ENCODE results near the gene COPB1.

Gene COPB1

GRCh38 chr11:14513800-14514199, 14.2 kb upstream of the COPB1 start:
- no peak for DNase-seq

DNA sequence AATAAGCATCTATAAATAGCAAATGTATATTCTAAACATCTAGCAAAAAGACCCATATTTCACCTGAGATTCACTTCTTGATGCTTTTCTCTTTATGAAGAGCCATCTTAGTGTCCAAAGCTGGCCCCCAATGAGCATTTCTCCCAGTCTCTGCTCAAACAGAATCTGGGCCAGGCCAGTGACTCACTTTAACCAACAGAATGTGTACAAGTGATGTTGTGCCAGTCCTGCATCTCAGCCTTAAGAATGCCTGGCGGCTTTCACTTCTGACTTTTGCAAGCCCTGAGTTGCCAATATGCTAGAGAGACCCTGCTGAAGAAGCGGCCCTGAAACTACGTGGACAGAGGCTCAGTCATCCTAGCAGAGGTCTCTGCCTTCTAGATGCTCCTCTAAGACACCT, 6.9 kb upstream of the COPB1 start:
- DNase-seq = no peak

GRCh38 chr11:14503023-14503422, 3.4 kb upstream of the COPB1 start:
- no peak for DNase-seq

DNA sequence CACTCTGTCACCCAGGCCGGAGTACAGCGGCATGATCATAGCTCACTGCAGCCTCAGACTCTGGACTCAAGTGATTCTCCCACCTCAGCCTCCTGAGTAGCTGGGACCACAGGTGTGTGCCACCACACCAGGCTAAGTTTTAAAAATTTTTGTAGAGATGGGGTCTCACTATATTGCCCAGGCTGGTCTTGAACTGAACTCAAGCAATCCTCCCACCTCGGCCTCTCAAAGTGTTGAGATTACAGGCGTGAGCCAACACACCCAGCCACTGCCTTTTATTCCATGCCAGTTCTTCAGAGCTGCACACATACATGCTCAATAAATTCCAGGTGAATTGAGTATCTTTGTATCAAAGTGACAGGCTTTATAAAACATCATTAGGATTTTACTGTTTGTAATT, 2.4 kb upstream of the COPB1 start:
- DNase-seq = no peak

DNA sequence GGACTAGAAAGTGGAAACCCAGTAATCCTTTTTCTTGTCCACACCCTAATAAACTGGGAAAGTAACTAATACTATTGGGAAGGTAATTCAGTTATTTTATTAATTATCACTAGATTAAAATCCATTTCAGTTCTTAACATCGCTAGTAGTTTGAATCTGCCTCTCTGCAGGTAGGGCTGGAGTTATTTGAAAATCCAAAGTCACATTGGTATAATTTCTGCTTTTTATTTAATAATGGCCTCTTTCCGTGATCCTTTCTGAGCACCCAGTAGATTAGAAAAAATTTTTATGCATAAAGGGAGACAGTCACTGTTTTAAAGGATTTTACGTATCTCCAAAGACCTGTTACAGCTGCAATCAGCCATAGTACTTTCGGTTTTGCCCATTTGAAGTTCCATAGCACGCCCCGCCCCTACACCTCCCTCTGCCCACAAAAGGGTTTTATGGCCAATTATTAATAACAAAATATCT, 605 bp upstream of the COPB1 start:
- peak; percentile 46 to 50 for DNase-seq

- DNase-seq = no peak
Measured at GRCh38 chr11:14499178-14499559, 442 bp downstream of the COPB1 start.

DNA sequence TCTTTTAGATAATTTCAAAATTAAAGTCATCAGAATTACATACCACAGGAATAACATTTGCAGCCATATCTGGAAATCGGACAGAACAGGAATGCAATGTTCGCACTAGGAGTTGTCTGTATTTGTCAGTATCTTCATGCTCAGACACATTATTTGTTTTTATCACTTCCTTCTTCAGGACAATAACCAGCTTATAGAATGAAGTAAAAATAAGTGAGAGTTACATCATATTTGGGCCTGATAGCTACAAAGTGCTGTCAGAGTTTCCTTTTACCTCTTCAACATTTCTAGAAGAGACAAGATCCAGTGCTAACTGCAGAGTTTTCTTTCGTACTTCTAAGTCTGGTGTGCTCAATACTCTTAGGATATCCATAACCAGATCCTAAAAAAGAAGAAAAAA, 18.9 kb downstream of the COPB1 start:
- DNase-seq = no peak

DNA sequence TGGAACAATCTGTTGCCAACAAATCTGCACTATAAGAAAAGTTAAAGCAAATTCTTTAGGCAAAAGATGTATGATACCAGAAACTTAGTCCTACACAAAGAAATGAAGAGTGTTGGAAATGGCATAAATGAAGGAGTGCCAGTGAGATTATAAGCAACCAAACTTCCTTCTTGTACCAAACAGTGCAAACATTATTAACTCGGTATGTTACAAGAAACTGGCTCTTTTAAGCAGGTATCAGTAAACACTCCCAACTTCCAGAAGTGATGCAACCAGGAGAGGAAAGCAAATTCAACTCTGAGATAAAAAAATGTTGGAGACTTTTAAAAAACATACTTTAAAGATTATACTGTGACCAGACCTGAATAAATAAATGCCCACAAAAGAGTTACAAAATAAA, 28.5 kb downstream of the COPB1 start:
- DNase-seq = no peak

GRCh38 chr11:14463623-14464022, 36.0 kb downstream of the COPB1 start:
- no peak for DNase-seq

DNA sequence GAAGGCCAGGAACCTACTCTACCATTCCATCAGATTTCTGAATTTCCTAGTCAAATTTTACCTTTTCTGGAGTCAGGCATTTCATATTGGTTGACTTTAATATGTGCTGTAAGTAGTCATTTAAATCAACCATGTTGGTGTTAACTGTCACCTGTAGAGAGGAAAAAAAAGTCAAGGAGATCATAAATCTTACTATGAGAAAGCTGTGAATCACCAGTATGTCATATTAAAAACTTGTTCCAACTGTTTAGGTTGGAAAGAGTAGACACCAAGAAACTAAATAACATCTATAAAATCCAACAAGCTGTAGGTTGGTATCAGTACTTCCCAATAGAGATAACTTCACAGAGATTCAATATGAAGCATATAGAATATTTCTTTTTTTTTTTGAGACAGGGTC, 39.5 kb downstream of the COPB1 start:
- no peak for DNase-seq

GRCh38 chr11:14458377-14458776, 41.2 kb downstream of the COPB1 start:
- no peak for DNase-seq

GRCh38 chr11:14455648-14456430, 43.8 kb downstream of the COPB1 start:
- no peak for DNase-seq

DNA sequence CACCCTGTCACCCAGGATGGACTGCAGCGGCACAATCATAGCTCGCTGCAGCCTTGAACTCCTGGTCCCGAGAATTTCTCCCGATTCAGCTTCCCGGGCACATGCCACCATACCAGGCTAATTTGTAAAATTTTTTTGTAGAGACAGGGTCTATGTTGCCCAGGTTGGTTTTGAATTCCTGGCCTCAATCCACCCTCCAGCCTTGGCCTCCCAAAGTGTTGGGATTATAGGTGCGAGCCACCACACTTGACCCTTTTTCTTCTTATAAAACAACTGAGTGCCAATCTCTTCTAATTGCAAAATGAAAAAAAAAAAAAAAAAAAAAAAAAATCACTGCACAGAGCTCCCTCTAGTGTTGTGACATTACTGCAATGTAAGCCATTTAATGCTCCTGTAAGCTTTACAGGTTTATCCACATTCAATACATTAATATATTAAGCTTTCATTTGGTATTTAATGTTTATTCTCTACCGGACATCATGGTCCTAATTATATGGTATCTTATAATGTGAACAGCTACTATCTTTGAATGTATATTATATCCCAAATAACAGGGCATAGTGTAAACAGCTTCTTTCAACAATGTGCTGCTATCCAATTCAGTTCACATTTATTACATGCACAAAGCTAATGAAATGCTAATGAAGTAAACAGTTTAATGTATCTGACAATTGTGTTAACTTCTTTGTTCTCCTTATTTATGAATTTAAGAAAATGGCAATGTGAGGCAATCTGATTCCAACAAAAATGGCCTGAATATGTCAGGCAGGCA, 44.6 kb downstream of the COPB1 start:
- no peak for DNase-seq

GRCh38 chr11:14451825-14452224, 47.8 kb downstream of the COPB1 start:
- no peak for DNase-seq

GRCh38 chr11:14449302-14449714, 50.3 kb downstream of the COPB1 start:
- DNase-seq = no peak

DNA sequence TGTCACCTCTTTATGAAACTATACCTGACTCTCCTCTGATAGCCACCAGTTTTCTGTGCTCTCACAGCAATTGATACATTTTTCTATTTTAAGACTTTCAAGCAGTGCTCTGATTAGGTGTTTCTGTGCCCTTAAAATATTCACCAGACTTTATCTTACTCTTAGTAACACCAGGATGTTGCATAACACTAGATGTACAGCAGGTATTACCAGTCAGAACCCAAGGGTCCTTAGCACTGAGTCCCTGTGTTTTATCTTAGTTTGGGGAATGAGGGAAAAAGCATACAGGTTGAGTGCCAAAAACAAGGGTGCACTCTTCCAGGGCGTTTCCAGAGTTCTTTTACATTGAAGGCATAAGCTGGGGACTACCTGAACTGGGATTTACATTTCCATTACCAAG, 51.4 kb downstream of the COPB1 start:
- no peak for DNase-seq

DNA sequence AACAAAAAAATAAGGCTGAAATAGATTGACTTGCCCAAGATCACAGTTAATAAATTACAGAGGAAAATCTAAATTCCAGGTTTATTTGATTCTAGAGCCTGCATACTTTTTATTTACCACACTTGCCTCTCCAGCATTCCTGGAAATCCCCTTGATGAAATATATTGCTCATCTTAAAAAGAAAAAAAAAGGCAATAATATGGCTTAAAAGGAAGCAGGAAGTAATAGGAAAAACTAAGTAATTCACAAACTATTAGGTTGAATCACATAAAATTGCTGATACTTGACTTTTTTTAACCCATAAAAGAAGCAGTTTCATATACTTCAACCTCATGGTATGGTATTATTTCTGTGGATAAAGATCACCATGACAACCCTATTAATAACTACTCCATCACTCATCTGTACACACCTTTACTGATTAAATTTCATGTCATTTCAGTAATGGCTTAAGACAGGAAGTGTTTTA, 52.9 kb downstream of the COPB1 start:
- DNase-seq = no peak

- no peak for DNase-seq
Measured at GRCh38 chr11:14445542-14446530, 53.8 kb downstream of the COPB1 start.

DNA sequence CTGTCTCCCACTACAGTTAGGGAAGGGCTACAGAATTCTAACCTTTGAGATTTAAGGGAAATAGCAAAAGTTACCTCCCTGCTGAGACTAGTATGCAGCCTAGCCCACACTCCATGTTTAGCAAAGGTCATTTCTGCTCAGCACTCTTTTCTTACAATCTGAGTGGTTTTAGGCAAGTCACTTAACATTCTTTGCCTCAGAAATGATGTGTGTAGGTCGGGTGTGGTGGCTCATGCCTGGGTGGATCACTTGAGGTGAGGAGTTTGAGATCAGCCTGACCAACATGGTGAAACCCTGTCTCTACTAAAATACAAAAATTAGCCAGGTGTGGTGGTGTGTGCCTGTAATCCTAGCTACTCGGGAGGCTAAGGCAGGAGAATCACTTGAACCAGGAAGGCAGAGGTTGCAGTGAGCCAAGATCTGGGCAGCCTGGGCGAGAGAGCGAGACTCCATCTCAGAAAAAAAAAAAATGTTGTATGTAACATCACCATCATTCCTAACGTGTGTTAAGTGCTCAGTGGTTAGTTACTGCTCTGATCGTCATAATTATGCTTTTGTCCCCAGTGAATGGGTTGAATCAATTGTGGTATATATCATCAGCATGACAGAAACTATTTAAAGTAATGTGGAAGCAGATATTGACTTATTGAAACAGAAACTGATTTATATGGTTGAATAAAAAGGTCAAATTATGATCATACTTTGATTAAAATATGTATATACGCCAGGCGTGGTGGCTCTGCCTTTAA, 55.0 kb downstream of the COPB1 start:
- no peak for DNase-seq

GRCh38 chr11:14443638-14444037, 56.0 kb downstream of the COPB1 start:
- DNase-seq = no peak

DNA sequence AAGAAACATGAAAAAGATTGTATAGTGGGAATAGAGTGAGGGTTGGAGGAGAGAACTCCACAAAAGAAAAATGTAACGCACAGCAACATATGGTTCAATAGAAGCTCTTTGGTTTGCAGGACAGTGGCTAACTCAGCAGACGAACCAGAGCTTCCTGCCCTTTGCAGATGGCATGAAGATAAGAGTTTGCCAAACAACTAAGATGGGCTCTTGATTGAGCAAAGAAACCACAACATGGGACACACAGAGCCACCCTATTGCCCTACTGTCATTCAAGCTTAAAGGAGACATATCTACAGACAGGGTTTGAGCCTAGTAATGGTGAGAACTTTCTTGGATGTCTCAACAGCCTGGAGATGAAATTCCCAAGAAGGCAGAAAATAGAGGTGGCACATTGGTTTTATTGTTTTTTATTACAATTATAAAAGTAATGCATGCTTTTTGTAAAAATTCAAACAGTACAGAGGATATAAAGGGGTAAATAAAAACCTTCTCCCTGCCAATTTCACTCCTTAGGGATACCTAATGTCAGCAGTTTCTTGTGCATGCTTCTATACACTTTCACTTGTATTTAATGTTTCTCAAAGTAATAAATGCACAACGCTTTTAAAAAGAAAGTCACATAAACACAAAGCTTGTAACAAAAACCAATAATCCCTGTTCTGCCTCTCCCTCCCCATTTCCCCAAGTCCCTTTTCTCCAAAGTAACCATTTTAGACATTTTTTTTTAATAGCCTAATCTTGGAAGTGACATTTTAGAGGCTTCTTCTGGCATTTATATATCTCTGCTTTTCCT, 63.7 kb downstream of the COPB1 start:
- no peak for DNase-seq
